Stimulated activated CD4-positive, alpha-beta T cell treated with anti-CD3 and anti-CD28 coated beads, Interleukin-1b, Interleukin-23, amount 100 ng/mL, for 1 hour (primary cell): Measurements from ENCODE around the gene FGFRL1.

Experiments used
- DNase-seq, 2 donors: peaks; one replicate each; pipeline ENCODE4 v3.0.0-alpha.2; 2020; ENCODE audit warnings: low read depth in 2 of 2

Gene FGFRL1

GRCh38 chr4:1075225-1075624, 63.8 kb downstream of the FGFRL1 start:
- no peak for DNase-seq

DNA sequence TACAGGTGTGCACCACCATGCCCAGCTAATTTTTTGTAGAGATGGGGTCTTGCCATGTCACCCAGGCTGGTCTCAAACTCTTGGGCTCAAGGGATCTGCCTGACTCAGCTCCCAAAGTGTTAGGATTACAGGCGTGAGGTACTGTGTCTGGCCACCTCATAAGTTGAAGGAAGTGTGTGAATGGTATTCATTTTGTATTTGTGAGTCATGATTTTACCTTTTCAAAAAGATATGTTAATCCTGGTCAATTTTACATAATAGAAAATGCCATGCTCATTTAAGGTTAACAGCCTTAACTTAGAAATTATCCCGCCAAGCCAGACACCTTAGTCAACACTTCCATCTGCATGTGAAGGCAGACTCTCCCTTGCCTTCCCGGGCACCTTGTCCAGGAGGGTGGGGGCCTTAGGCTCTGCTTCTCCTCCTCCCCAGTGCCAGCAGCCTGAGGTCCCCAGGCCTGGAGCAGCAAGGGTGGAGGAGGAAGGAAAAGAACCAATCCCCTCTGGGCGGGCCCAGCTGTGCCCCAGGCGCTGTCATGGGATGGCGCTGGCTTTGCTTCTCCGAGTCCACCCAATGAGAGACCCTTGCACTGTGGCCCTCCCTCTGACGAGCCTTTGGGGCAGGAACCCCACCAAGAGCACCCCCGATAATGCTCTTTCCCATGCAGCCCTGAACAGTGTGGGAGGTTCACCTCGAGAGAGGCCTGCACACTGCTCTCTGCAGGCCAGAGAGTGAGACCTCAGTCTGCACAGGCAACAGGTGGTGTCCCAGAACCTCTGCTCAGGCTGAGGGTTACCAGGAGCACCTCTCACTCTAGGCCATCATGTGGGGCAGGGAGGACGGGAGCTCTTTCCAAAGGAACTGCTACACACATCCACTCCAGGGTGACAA, 64.6 kb downstream of the FGFRL1 start:
- no peak for DNase-seq
